Activated T-cell treated with anti-CD3 and anti-CD28 coated beads for 24 hours (primary cell): Measurements from ENCODE around the gene OLAH.
"Not testable (repeated sequence)": the region's sequence is repeated elsewhere in the genome, so short reads cannot be mapped to it uniquely, and the experiment has no call there.

Source experiments
- DNase-seq: peaks from one replicate; pipeline ENCODE4 v3.0.0-alpha.2; 2020; ENCODE audit warnings: low read depth

OLAH gene

GRCh38 chr10:15043674-15044073 is at the start of gene OLAH:
Gene OLAH (plus strand): TSS chr10:15043943. CDS start chr10:15047289, 3,346 bp downstream.
- no peak for DNase-seq

DNA sequence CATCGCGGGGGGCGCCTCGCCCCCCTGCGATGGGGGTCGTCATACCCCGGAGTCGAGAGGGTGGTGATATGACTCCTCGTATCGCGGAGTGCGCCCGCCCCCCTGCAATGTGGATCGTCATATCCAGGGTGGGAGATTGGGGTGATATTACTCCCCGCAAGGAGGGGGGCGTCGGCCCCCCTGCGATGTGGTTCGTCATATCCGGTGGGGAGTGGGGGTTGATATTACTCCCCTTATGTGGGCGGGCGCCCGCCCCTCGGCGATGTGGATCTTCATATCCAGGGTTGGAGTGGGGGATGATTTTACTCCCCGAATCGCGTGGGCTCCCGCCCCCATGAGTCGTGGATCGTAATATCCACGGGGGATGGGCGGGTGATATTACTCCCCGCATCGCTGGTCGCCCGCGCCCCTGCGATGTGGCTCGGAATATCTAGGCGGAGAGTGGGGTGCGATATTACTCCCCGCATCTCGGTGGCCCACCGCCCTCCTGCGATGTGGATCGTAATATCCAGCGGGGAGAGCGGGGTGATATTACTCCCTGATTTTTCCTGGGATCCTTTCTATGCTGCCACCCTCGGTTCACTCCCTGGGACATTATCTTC is 47.7 kb upstream of the OLAH start:
- no peak for DNase-seq

- not testable (repeated sequence) for DNase-seq
These were observed 30.2 kb upstream of the OLAH start for GRCh38 chr10:15013530-15013929.

DNA sequence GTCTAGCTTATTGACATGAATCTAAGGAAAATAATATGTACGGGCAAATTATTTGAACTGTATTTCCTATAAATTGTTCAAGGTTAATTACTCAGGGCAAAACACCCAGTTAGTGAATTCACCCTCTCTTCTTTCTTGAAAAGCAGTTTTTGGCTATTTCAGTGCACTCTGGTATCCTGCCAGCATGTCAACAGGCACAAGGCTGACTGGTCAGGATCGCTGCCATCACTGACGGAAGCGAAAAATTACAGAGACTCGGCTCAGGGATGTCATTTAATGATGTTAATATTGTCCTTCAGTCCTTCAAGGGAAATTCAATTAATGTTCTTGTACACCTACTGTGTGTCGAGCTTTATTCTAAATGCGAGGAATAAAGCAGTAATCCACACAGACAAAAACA is 28.3 kb upstream of the OLAH start:
- DNase-seq: no peak

DNA sequence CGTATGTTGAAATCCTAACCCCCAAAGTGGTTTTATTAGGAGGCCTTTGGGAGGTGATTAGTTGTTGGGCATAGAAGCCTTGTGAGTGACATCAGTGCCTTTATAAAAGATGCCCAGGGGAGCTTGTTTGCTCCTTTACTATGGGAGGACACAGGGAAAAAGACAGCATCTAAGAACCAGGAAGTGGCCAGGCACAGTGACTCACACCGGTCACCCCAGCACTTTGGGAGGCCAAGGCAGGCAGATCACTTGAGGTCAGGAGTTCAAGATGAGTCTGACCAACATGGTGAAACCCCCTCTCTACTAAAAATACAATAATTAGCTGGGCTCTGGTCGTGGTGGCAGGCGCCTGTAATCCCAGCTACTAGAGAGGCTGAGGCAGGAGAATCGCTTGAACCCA is 22.8 kb upstream of the OLAH start:
- not testable (repeated sequence) for DNase-seq

GRCh38 chr10:15023079-15023478 is 20.7 kb upstream of the OLAH start:
- not testable (repeated sequence) for DNase-seq

- not testable (repeated sequence) for DNase-seq
These were observed 19.4 kb upstream of the OLAH start for GRCh38 chr10:15024017-15025004.

GRCh38 chr10:15025040-15025439 is 18.7 kb upstream of the OLAH start:
- DNase-seq: not testable (repeated sequence)

GRCh38 chr10:15027741-15028140 is 16.0 kb upstream of the OLAH start:
- no peak for DNase-seq

DNA sequence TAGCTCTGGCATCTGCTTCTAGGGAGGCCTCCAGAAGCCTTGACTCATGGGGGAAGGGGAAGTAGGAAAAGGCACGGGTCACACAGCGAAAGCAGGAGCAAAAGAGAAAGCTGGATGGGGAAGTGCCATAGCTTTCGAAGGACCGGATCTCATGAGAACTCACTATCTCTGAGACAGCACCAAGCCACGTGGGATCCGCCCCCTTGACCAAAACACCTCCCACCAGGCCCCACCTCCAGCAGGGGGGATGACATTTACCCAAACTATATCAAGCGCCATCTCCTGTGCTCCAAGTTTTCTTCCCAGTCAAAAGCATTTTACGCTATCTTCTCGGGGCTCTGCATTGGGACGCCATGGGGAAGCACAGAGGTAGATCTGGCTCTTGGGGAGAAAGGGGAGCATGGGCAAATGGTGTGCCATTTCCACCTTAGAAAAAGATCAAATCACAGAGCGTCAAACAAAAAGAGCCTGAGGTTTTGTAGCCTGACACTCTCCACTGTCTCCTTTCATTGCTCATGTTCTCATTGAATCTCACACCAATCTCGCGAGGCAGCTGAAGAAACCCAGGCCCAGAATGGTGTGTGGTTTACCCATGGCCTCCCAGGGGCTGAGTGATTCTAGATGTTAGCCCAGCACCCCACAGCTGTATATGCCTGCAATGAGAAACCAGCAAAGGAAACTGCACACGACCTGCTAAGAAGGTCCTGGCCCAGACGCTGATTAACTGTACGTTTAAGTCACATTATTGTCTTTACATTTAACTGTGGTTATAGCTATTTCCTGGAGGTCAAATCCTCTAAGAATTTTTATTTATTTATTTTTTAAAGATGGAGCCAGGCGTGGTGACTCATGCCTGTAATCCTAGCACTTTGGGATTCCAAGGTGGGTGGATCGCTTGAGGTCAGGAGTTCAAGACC is 8.1 kb upstream of the OLAH start:
- no peak for DNase-seq

- DNase-seq: no peak
These were observed 6.1 kb upstream of the OLAH start for GRCh38 chr10:15037691-15038090.

DNA sequence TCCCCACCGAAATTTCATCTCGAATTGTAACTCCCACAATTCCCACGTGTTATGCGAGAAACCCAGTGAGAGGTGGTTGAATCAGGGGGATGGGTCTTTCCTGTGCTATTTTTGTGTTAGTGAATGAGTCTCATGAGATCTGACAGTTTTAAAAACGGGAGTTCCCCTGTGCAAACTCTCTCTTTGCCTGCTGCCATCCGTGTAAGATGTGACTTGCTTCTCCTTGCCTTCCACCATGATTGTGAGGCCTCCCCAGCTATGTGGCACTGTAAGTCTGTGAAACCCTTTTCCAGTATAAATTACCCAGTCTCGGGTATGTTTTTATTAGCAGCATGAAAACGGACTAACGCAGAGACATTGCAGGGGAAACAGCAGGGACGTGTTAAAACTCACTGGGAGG is 5.3 kb upstream of the OLAH start:
- no peak for DNase-seq

GRCh38 chr10:15045380-15045779 is 1.6 kb downstream of the OLAH start:
- no peak for DNase-seq

- no peak for DNase-seq
These were observed 2.9 kb downstream of the OLAH start for GRCh38 chr10:15046626-15047025.

- DNase-seq: no peak
These were observed 5.8 kb downstream of the OLAH start for GRCh38 chr10:15049533-15049932.

- DNase-seq: no peak
These were observed 8.4 kb downstream of the OLAH start for GRCh38 chr10:15052121-15052520.

- DNase-seq: no peak
These were observed 9.3 kb downstream of the OLAH start for GRCh38 chr10:15053061-15053460.

GRCh38 chr10:15058689-15059088 is 14.9 kb downstream of the OLAH start:
- DNase-seq: no peak

DNA sequence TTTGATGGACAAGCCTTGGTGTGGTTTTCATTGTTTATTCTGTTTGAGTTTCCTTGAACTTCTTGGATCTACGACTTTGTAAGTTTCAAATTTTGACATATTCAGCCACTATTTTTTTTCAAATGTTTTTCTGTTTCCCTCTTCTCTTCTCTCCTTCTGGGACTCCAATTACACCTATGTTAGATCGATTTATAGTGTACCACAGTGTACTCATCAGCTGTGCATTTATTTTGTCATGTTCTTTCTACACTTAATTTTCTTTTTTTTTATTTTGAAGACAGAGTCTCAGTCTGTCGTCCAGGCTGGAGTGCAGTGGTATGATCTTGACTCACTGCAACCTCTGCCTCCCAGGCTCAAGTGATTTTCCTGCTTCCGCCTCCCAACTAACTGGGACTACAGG is 16.2 kb downstream of the OLAH start:
- DNase-seq: no peak

DNA sequence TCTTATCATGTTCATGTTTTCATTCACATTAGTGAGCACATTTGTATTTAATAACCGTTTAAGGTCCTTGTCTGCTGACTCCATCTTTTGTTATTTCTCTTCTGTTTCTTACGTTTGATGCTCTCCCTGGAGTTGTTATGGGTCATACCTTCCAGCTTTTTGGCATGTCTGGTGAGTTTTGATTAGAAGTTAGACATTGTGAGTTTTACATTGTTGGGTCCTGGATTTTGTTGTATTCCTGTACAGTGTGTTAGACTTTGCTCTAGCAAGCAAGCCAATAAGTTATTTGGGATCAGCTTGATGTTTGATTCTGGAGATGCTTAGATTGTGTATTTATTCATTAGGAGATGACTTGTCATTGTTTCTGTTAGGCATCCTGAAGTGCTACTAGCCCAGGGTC is 16.9 kb downstream of the OLAH start:
- DNase-seq: no peak

GRCh38 chr10:15067154-15067553 is 23.4 kb downstream of the OLAH start:
- DNase-seq: no peak

DNA sequence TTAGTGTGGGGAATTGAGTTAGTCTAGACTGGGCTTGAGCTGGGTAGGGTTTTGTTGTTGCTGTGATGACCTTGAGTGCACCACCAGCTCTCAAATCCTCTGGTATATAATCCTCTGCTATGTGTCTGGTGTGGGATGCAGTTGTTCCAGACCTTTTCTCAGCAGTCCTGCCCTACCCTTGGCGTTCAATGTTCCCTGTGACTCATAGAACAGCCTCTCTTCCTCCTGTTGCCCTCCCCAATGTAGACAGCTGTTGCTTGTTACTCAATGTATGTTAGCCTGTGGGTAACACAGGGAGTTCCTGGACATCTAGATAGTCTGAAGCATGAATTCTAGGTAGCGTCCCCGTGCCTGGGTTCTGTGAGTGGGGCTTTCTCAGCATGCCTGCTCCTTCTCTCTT is 25.1 kb downstream of the OLAH start:
- no peak for DNase-seq
